Endothelial cell of umbilical vein (primary cell): ENCODE measurements around the gene TIPRL. TPM values are rescaled to one million over a fixed set of nuclear protein-coding genes. Genes with fewer than 3 reads are reported as not detected.

Experiments used
- BruUV-seq: library from RNA; stranded (reverse); fragments of 400-500 nt; replicated peaks from 2 replicates; lab custom pipeline; 2021; lab: Mats Ljungman, UMichigan
- CTCF ChIA-PET: fragments of 300-600, 350-600 bp; sonication (Branson Sonifier 250); formaldehyde crosslinking; loops from one replicate; lab custom pipeline; 2021; ENCODE audit warnings: antibody characterized with exemption, inconsistent platforms; lab: Charles Lee
- POLR2A ChIA-PET: fragments of 300-600, 350-600 bp; sonication (Branson Sonifier 250); formaldehyde crosslinking; loops from one replicate; lab custom pipeline; 2021; ENCODE audit warnings: antibody characterized with exemption, inconsistent platforms; lab: Charles Lee
- DNase-seq: peaks from one replicate; pipeline ENCODE4 v3.0.0-alpha.2; 2011; ENCODE audit warnings: low read depth, low spot score
- FAIRE-seq: peaks from 2 replicates; lab custom pipeline; 2011; peaks lifted over from hg19 to GRCh38; lab: Jason Lieb, UNC
- H2AFZ ChIP-seq: 2 replicates; pipeline ENCODE4 v1.6.0; 2012; ENCODE audit warnings: low read depth, low read length, control low read depth, inconsistent platforms
- H3K27ac ChIP-seq: 2 replicates; pipeline ENCODE4 v1.5.1; 2011; ENCODE audit warnings: low read depth, mild to moderate bottlenecking, control low read depth, low read length, moderate library complexity; ENCODE audit not compliant: insufficient read depth
- H3K27me3 ChIP-seq, 2 experiments: 2 replicates each; pipeline versions ENCODE4 v1.6.0 to v1.6.1; 2011; ENCODE audit warnings: low read length in 2 of 2, mixed read lengths in 1 of 2; ENCODE audit not compliant: control insufficient read depth in 2 of 2, insufficient read depth in 2 of 2
- H3K36me3 ChIP-seq, 2 experiments: 2 replicates in 1 of 2; 3 replicates in 1 of 2; pipeline ENCODE4 v1.5.1; 2011; ENCODE audit warnings: low read length in 2 of 2, mild to moderate bottlenecking in 1 of 2, moderate library complexity in 1 of 2; ENCODE audit not compliant: control insufficient read depth in 2 of 2, insufficient read depth in 2 of 2; ENCODE audit errors: extremely low read depth in 1 of 2
- H3K4me1 ChIP-seq: 3 replicates; pipeline ENCODE4 v1.5.1; 2011; ENCODE audit warnings: mild to moderate bottlenecking, low read length; ENCODE audit not compliant: control insufficient read depth, insufficient read depth; ENCODE audit errors: extremely low read depth
- H3K4me2 ChIP-seq: 2 replicates; pipeline ENCODE4 v1.6.1; 2011; ENCODE audit warnings: low read length, control low read depth, mixed read lengths; ENCODE audit not compliant: insufficient read depth
- H3K4me3 ChIP-seq, 3 experiments: fragments of 200-600 bp in 1 of 3; sonication (generic), shearing (Covaris generic) in 1 of 3; replicated peaks in 1 of 3; 2 replicates each; pipeline ENCODE4 v1.5.1; 2011 to 2016; ENCODE audit warnings: control low read depth in 3 of 3, low read length in 3 of 3, mild to moderate bottlenecking in 2 of 3, inconsistent platforms in 1 of 3, low read depth in 1 of 3, moderate library complexity in 1 of 3; ENCODE audit not compliant: insufficient read depth in 1 of 3
- H3K79me2 ChIP-seq: 2 replicates; pipeline ENCODE4 v1.6.0; 2012; ENCODE audit warnings: low read length, inconsistent platforms; ENCODE audit not compliant: control insufficient read depth, insufficient read depth
- H3K9ac ChIP-seq: replicated peaks from 2 replicates; pipeline ENCODE3; 2011; ENCODE audit warnings: low read length, control low read depth; ENCODE audit not compliant: insufficient read depth; ENCODE audit errors: extremely low read depth
- H3K9me1 ChIP-seq: replicated peaks from 3 replicates; pipeline ENCODE4 v1.6.0; 2011; ENCODE audit warnings: mild to moderate bottlenecking, low read length; ENCODE audit not compliant: control insufficient read depth, insufficient read depth; ENCODE audit errors: extremely low read depth
- H3K9me3 ChIP-seq: replicated peaks from 2 replicates; pipeline ENCODE4 v1.5.1; 2012; ENCODE audit warnings: low read length, inconsistent platforms; ENCODE audit not compliant: control insufficient read depth, insufficient read depth
- H4K20me1 ChIP-seq: replicated peaks from 2 replicates; pipeline ENCODE3; 2011; ENCODE audit warnings: mild to moderate bottlenecking, low read length; ENCODE audit not compliant: control insufficient read depth, insufficient read depth; ENCODE audit errors: extremely low read depth
- EZH2 ChIP-seq: IDR thresholded peaks from 2 replicates; pipeline ENCODE4 v1.6.1; 2012; ENCODE audit warnings: borderline replicate concordance, low read depth, mild to moderate bottlenecking, moderate library complexity, low read length, inconsistent platforms; ENCODE audit not compliant: severe bottlenecking
- FOS ChIP-seq: IDR thresholded peaks from 2 replicates; pipeline ENCODE4 v1.6.1; 2011; ENCODE audit warnings: mild to moderate bottlenecking, low read length, moderate library complexity, borderline replicate concordance; ENCODE audit not compliant: insufficient read depth
- GATA2 ChIP-seq: IDR thresholded peaks from 2 replicates; pipeline ENCODE4 v1.7.0; 2011; ENCODE audit warnings: low read depth, mild to moderate bottlenecking, moderate library complexity, mixed read lengths, low read length; ENCODE audit not compliant: insufficient read length, insufficient read depth
- JUN ChIP-seq: IDR thresholded peaks from 2 replicates; pipeline ENCODE4 v1.6.1; 2011; ENCODE audit warnings: borderline replicate concordance, low read depth; ENCODE audit not compliant: insufficient read length, insufficient read depth
- MYC ChIP-seq: IDR thresholded peaks from one replicate; pipeline ENCODE4 v1.6.1; 2011; ENCODE audit warnings: mild to moderate bottlenecking, low read depth, low read length
- POLR2A ChIP-seq: IDR thresholded peaks from 2 replicates; pipeline ENCODE4 v1.6.1; 2012; ENCODE audit warnings: low read depth, mild to moderate bottlenecking, control low read depth, low read length
- POLR2AphosphoS5 ChIP-seq: IDR thresholded peaks from 2 replicates; pipeline ENCODE4 v1.6.1; 2012; ENCODE audit warnings: low read depth, mild to moderate bottlenecking, control low read depth, low read length, moderate library complexity; ENCODE audit not compliant: insufficient read depth
- dilution Hi-C: fragments of 300-500 bp; cut with MboI; formaldehyde crosslinking; loops from one replicate; pipeline ENCODE4 v1.15.0; 2019; ENCODE audit warnings: low sequenced_read_pairs; ENCODE audit not compliant: extremely low pct_ligation_motif_present
- intact Hi-C: fragments of 100-400 bp; cut with micrococcal nuclease; formaldehyde crosslinking; loops from one replicate; pipeline ENCODE4 v1.10.0; 2022
- polyA plus RNA-seq, 4 experiments: library from polyadenylated mRNA; depleted of rRNA in 3 of 4; stranded (reverse) in 3 of 4; unstranded in 1 of 4; fragments of >200 nt; gene quantifications; 2 replicates each; pipeline versions ENCODE4 v1.2.1 to v1.2.3, GENCODE V29; 2011 to 2012; ENCODE audit warnings: missing spikeins in 1 of 4
- total RNA-seq: library from RNA; stranded (reverse); gene quantifications from 2 replicates; pipeline ENCODE4 v1.2.3, GENCODE V29; 2021
- TF ChIP-seq, protein P1 (sequence below), 2 donors: IDR thresholded peaks; 1 replicate in 1 of 2; 2 replicates in 1 of 2; pipeline ENCODE4 v1.5.1; 2011; ENCODE audit warnings: low read length in 2 of 2, mild to moderate bottlenecking in 2 of 2, moderate library complexity in 2 of 2, control low read depth in 1 of 2, inconsistent platforms in 1 of 2, low read depth in 1 of 2; ENCODE audit not compliant: insufficient read depth in 1 of 2; ENCODE audit errors: extremely low read depth in 1 of 2
- TF ChIP-seq, protein P2 (sequence below): IDR thresholded peaks from 2 replicates; pipeline ENCODE4 v1.6.1; 2011; ENCODE audit not compliant: insufficient read depth, insufficient read length

TIPRL gene
- total and polyA plus RNA-seq, 2 donors (not counting 3 experiments of a cell fraction or from before 2014, with no cell fraction given) = 14.0 to 45.8 TPM

DNA sequence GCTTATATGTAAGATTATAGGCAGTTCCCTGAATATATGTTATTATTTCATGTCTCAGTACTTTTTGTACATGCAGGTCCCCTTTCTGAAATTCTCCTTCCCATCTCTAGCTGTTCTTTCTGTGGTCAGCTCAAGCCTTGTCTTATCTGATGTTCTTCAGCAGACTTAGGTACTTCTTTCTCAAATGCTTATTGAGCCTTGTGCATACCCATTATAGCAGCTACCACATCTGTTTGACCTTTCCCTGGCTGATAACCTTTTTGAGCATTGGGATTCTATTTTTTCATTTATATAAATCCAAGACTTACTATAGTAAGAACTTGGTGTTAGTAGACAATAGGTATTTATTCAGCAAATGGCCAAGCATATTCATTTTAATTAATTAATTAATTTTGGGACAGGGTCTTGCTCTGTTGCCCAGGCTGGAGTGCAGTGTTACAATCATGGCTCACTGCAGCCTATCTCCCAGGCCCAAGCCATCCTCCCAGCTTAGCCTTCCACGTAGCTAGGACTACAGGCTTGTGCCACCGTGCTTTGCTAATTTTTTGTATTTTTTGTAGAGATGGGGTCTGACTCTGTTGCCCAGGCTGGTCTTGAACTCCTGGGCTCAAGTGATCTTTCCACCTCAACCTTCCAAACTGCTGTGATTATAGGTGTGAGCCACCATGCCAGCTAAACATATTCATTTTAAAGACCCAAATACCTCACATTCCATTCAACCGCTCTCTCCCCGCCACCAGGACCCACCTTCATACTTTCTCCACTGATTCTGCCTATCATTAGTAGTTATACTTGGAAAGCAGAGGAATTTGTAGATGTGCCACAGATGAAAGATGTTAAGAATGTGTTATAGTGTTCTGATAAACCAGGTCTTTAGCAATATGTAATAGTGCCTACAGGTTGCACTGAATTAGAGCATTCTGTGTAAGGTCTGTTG lies 16.7 kb downstream of the TIPRL start:
- intact Hi-C loops (no loop called here), dilution Hi-C loops (no loop called here)
- POLR2A ChIA-PET = no interaction called here
- H4K20me1 ChIP-seq = no peaks in the 10 kb centered on the region
- H3K4me1 ChIP-seq = no peaks in the 10 kb centered on the region
- no peaks in the 10 kb centered on the region for H3K79me2 ChIP-seq
- DNase-seq = no peak
- TF ChIP-seq POLR2A (no peak), MYC (no peak), GATA2 (no peak), JUN (no peak), FOS (no peak), EZH2 (no peak), POLR2AphosphoS5 (no peak)
- TF ChIP-seq, protein P1, sequence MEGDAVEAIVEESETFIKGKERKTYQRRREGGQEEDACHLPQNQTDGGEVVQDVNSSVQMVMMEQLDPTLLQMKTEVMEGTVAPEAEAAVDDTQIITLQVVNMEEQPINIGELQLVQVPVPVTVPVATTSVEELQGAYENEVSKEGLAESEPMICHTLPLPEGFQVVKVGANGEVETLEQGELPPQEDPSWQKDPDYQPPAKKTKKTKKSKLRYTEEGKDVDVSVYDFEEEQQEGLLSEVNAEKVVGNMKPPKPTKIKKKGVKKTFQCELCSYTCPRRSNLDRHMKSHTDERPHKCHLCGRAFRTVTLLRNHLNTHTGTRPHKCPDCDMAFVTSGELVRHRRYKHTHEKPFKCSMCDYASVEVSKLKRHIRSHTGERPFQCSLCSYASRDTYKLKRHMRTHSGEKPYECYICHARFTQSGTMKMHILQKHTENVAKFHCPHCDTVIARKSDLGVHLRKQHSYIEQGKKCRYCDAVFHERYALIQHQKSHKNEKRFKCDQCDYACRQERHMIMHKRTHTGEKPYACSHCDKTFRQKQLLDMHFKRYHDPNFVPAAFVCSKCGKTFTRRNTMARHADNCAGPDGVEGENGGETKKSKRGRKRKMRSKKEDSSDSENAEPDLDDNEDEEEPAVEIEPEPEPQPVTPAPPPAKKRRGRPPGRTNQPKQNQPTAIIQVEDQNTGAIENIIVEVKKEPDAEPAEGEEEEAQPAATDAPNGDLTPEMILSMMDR (IDR thresholded peaks at IDR 0.05; ENCODE audit: extremely low read depth in 1 of 2, insufficient read depth in 1 of 2, low read depth in 1 of 2, low read length in 2 of 2) = no peak
- TF ChIP-seq, protein P2, sequence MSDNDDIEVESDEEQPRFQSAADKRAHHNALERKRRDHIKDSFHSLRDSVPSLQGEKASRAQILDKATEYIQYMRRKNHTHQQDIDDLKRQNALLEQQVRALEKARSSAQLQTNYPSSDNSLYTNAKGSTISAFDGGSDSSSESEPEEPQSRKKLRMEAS = no peak
- no peak overlapping the region for H3K9ac ChIP-seq
- no peak overlapping the region for H3K4me2 ChIP-seq
- H3K27me3 ChIP-seq = no peaks in the 10 kb centered on the region
- no peaks in the 10 kb centered on the region for H3K9me1 ChIP-seq
- no peak overlapping the region for H3K27ac ChIP-seq
- no peak overlapping the region for H3K4me3 ChIP-seq
- BruUV-seq = no TSS peak
- CTCF ChIA-PET = interaction anchor here (1.2 to 1.8 kb wide), 2 partner anchors 14 to 40 kb away, joined by 4 to 6 read pairs; no protein-coding TSS in a partner anchor
- no peaks in the 10 kb centered on the region for H3K9me3 ChIP-seq
- H2AFZ ChIP-seq = no peak overlapping the region
- H3K36me3 ChIP-seq = peaks cover 5 to 8% of the 10 kb centered on the region in 2 experiments
- no peak for FAIRE-seq
